HEK293 (cell line): Measurements from ENCODE around the gene MYO7A.

Source experiments
- CTCF ChIA-PET: fragments of 350-600 bp; formaldehyde crosslinking; extraction: SDS; loops from one replicate; lab custom pipeline; 2021; ENCODE audit warnings: antibody characterized with exemption; lab: Yijun Ruan, JAX
- POLR2A ChIA-PET: fragments of 300-600 bp; formaldehyde crosslinking; extraction: SDS; loops from one replicate; lab custom pipeline; 2020; ENCODE audit warnings: antibody characterized with exemption, inconsistent platforms; lab: Yijun Ruan, JAX
- H3K27ac ChIP-seq: fragments of 200-500 bp; sonication (Bioruptor generic); 2 replicates; pipeline ENCODE4 v1.5.1; 2014; ENCODE audit warnings: low read depth, low read length, control low read depth, inconsistent platforms; ENCODE audit errors: extremely low read depth
- H3K36me3 ChIP-seq, 2 experiments: fragments of 200-500 bp in 1 of 2; sonication (Bioruptor generic) in 1 of 2; 1 replicate in 1 of 2; 2 replicates in 1 of 2; pipeline ENCODE4 v1.5.1; 2014 to 2017; ENCODE audit warnings: inconsistent platforms in 2 of 2, low read length in 2 of 2; ENCODE audit not compliant: control insufficient read depth in 2 of 2, insufficient read depth in 1 of 2
- H3K4me1 ChIP-seq: fragments of 200-500 bp; sonication (Bioruptor generic); 2 replicates; pipeline ENCODE4 v1.5.1; 2014; ENCODE audit warnings: mild to moderate bottlenecking, low read length, inconsistent platforms; ENCODE audit not compliant: control insufficient read depth, insufficient read depth
- H3K4me3 ChIP-seq: 2 replicates; pipeline ENCODE4 v1.5.1; 2011; ENCODE audit warnings: low read depth, mild to moderate bottlenecking, control low read depth, low read length, moderate library complexity
- H3K9me3 ChIP-seq: fragments of 200-500 bp; sonication (Bioruptor generic); 2 replicates; pipeline ENCODE4 v1.5.1; 2014; ENCODE audit warnings: low read depth, low read length, inconsistent platforms; ENCODE audit not compliant: control insufficient read depth, insufficient read depth
- SP2 ChIP-seq: fragments of 450-650 bp; formaldehyde crosslinking; IDR thresholded peaks from 2 replicates; pipeline ENCODE4 v1.5.1; 2016; ENCODE audit warnings: missing biosample characterization, missing genetic modification characterization
- ZBTB1 ChIP-seq: fragments of 450-650 bp; formaldehyde crosslinking; IDR thresholded peaks from 2 replicates; pipeline ENCODE4 v1.5.1; 2016; ENCODE audit warnings: missing biosample characterization, missing genetic modification characterization
- ZBTB11 ChIP-seq: fragments of 450-650 bp; formaldehyde crosslinking; conservative IDR thresholded peaks from 2 replicates; pipeline ENCODE4 v1.5.1; 2016; ENCODE audit warnings: low read depth, missing biosample characterization, missing genetic modification characterization
- ZFP37 ChIP-seq: fragments of 450-650 bp; formaldehyde crosslinking; IDR thresholded peaks from 2 replicates; pipeline ENCODE4 v1.5.1; 2016; ENCODE audit warnings: missing biosample characterization, missing genetic modification characterization
- ZNF280C ChIP-seq: fragments of 450-650 bp; formaldehyde crosslinking; IDR thresholded peaks from 2 replicates; pipeline ENCODE4 v1.5.1; 2016; ENCODE audit warnings: missing biosample characterization, missing genetic modification characterization
- ZNF302 ChIP-seq: fragments of 450-650 bp; formaldehyde crosslinking; IDR thresholded peaks from 2 replicates; pipeline ENCODE4 v1.5.1; 2016; ENCODE audit warnings: missing biosample characterization, missing genetic modification characterization, low read depth
- ZNF362 ChIP-seq: fragments of 450-650 bp; formaldehyde crosslinking; IDR thresholded peaks from 2 replicates; pipeline ENCODE4 v1.5.1; 2016; ENCODE audit warnings: missing biosample characterization, missing genetic modification characterization
- ZNF433 ChIP-seq: fragments of 450-650 bp; formaldehyde crosslinking; IDR thresholded peaks from 2 replicates; pipeline ENCODE4 v1.5.1; 2016; ENCODE audit warnings: missing biosample characterization, missing genetic modification characterization, low read depth
- ZNF48 ChIP-seq: fragments of 450-650 bp; formaldehyde crosslinking; IDR thresholded peaks from 2 replicates; pipeline ENCODE4 v1.5.1; 2016; ENCODE audit warnings: missing biosample characterization, missing genetic modification characterization
- ZNF670 ChIP-seq: fragments of 450-650 bp; formaldehyde crosslinking; IDR thresholded peaks from 2 replicates; pipeline ENCODE4 v1.5.1; 2016; ENCODE audit warnings: missing biosample characterization, missing genetic modification characterization, low read depth
- ZNF747 ChIP-seq: fragments of 450-650 bp; formaldehyde crosslinking; IDR thresholded peaks from 2 replicates; pipeline ENCODE4 v1.5.1; 2016; ENCODE audit warnings: missing biosample characterization, missing genetic modification characterization
- ZNF792 ChIP-seq: fragments of 450-650 bp; formaldehyde crosslinking; IDR thresholded peaks from 2 replicates; pipeline ENCODE4 v1.5.1; 2016; ENCODE audit warnings: missing biosample characterization, missing genetic modification characterization
- ZNF843 ChIP-seq: fragments of 450-650 bp; formaldehyde crosslinking; IDR thresholded peaks from 2 replicates; pipeline ENCODE4 v1.5.1; 2016; ENCODE audit warnings: missing biosample characterization, missing genetic modification characterization
- TF ChIP-seq, protein P1 (sequence below): fragments of 450-650 bp; formaldehyde crosslinking; conservative IDR thresholded peaks from 2 replicates; pipeline ENCODE4 v1.5.1; 2016; ENCODE audit warnings: low read depth, missing biosample characterization, missing genetic modification characterization
- TF ChIP-seq, protein P2 (sequence below): fragments of 450-650 bp; formaldehyde crosslinking; IDR thresholded peaks from 2 replicates; pipeline ENCODE4 v1.5.1; 2016; ENCODE audit warnings: missing biosample characterization, missing genetic modification characterization

Gene MYO7A

GRCh38 chr11:77120571-77120970, 7.5 kb upstream of the MYO7A start (continued):
- TF ChIP-seq, protein P1, sequence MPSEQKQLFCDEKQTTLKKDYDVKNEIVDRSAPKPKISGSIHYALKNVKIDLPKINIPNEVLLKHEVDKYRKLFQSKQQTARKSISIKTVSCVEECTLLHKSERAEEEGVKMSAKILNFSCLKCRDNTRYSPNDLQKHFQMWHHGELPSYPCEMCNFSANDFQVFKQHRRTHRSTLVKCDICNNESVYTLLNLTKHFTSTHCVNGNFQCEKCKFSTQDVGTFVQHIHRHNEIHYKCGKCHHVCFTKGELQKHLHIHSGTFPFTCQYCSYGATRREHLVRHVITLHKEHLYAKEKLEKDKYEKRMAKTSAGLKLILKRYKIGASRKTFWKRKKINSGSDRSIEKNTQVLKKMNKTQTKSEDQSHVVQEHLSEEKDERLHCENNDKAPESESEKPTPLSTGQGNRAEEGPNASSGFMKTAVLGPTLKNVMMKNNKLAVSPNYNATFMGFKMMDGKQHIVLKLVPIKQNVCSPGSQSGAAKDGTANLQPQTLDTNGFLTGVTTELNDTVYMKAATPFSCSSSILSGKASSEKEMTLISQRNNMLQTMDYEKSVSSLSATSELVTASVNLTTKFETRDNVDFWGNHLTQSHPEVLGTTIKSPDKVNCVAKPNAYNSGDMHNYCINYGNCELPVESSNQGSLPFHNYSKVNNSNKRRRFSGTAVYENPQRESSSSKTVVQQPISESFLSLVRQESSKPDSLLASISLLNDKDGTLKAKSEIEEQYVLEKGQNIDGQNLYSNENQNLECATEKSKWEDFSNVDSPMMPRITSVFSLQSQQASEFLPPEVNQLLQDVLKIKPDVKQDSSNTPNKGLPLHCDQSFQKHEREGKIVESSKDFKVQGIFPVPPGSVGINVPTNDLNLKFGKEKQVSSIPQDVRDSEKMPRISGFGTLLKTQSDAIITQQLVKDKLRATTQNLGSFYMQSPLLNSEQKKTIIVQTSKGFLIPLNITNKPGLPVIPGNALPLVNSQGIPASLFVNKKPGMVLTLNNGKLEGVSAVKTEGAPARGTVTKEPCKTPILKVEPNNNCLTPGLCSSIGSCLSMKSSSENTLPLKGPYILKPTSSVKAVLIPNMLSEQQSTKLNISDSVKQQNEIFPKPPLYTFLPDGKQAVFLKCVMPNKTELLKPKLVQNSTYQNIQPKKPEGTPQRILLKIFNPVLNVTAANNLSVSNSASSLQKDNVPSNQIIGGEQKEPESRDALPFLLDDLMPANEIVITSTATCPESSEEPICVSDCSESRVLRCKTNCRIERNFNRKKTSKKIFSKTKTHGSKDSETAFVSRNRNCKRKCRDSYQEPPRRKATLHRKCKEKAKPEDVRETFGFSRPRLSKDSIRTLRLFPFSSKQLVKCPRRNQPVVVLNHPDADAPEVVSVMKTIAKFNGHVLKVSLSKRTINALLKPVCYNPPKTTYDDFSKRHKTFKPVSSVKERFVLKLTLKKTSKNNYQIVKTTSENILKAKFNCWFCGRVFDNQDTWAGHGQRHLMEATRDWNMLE (tag by site-specific recombination), result no peak
- TF ChIP-seq ZFP37 (tag by site-specific recombination) (no peak), ZNF302 (tag by site-specific recombination) (no peak), ZNF280C (tag by site-specific recombination) (no peak)
- TF ChIP-seq, all 188 proteins: peak for 0

GRCh38 chr11:77121096-77121640, 6.9 kb upstream of the MYO7A start:
- H3K27ac ChIP-seq, result no peak overlapping the region
- CTCF ChIA-PET, result interaction anchor here (0.8 to 2.0 kb wide), 5 partner anchors 8 to 427 kb away, joined by 3 to 7 read pairs (median 4); no protein-coding TSS in a partner anchor
- no peak overlapping the region for H3K4me3 ChIP-seq
- no peaks in the 10 kb centered on the region for H3K4me1 ChIP-seq
- no peaks in the 10 kb centered on the region for H3K36me3 ChIP-seq
- POLR2A ChIA-PET, result no interaction called here
- no peaks in the 10 kb centered on the region for H3K9me3 ChIP-seq
- TF ChIP-seq ZNF792 (tag by site-specific recombination), result no peak
- TF ChIP-seq, protein P1 (tag by site-specific recombination), result no peak
- no peak for TF ChIP-seq ZNF48
- TF ChIP-seq ZNF362 (tag by site-specific recombination), result no peak
- TF ChIP-seq ZNF747 (tag by site-specific recombination), result no peak
- no peak for TF ChIP-seq ZNF843 (tag by site-specific recombination)
- no peak for TF ChIP-seq ZNF433 (tag by site-specific recombination)
- TF ChIP-seq SP2 (tag by site-specific recombination), result no peak
- TF ChIP-seq ZNF670 (tag by site-specific recombination), result no peak
- no peak for TF ChIP-seq ZBTB11 (tag by site-specific recombination)
- TF ChIP-seq, protein P2, sequence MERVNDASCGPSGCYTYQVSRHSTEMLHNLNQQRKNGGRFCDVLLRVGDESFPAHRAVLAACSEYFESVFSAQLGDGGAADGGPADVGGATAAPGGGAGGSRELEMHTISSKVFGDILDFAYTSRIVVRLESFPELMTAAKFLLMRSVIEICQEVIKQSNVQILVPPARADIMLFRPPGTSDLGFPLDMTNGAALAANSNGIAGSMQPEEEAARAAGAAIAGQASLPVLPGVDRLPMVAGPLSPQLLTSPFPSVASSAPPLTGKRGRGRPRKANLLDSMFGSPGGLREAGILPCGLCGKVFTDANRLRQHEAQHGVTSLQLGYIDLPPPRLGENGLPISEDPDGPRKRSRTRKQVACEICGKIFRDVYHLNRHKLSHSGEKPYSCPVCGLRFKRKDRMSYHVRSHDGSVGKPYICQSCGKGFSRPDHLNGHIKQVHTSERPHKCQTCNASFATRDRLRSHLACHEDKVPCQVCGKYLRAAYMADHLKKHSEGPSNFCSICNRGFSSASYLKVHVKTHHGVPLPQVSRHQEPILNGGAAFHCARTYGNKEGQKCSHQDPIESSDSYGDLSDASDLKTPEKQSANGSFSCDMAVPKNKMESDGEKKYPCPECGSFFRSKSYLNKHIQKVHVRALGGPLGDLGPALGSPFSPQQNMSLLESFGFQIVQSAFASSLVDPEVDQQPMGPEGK, result no peak
- no peak for TF ChIP-seq ZBTB1
